NB4 (cell line): ENCODE data around the gene PLAGL1.
A peak's percentile ranks its signal among the peaks of the same experiment; 100 is the strongest.
"Not testable (repeated sequence)": the region's sequence is repeated elsewhere in the genome, so short reads cannot be mapped to it uniquely, and the experiment has no call there.

ENCODE experiments used
- DNase-seq: peaks from one replicate; pipeline ENCODE4 v3.0.0; 2010; ENCODE audit warnings: low read depth
- H3K4me3 ChIP-seq: one replicate; pipeline ENCODE4 v1.5.1; 2011; ENCODE audit warnings: mild to moderate bottlenecking, low read depth, low read length, moderate library complexity
- CTCF ChIP-seq: IDR thresholded peaks from one replicate; pipeline ENCODE4 v1.5.1; 2012; ENCODE audit warnings: low read depth, low read length
- MAX ChIP-seq: IDR thresholded peaks from 2 replicates; pipeline ENCODE4 v1.6.1; 2011; ENCODE audit warnings: low read depth, low read length
- MYC ChIP-seq: IDR thresholded peaks from 2 replicates; pipeline ENCODE4 v1.6.1; 2011; ENCODE audit warnings: low read depth, low read length
- POLR2A ChIP-seq: IDR thresholded peaks from 2 replicates; pipeline ENCODE4 v1.6.1; 2011; ENCODE audit warnings: mild to moderate bottlenecking; ENCODE audit not compliant: insufficient read length; ENCODE audit errors: extremely low read depth

PLAGL1 gene

DNA sequence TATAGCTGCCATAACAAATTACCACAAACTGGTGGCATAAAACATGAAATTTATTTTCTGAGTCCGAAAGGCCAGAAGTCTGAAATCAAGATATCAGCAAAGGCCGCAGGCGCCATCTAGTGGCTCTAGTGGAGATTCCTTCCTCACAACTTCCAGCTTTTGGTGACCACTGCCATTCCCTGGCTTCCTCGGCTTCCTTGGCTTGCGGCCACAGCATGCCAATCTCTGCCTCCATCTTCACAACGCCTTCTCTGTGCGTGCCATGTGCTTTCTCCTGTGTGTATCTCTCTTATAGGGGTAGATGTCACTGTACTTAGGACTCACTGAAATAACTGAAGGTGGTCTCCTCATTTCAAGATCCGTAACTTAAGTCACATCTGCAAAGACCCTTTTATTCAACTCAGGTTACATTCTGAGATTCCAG, 5.4 kb upstream of the PLAGL1 start:
- no peak overlapping the region for H3K4me3 ChIP-seq
- TF ChIP-seq MYC (no peak), CTCF (peak; percentile 87)
- peak; percentile 78 for DNase-seq

DNA sequence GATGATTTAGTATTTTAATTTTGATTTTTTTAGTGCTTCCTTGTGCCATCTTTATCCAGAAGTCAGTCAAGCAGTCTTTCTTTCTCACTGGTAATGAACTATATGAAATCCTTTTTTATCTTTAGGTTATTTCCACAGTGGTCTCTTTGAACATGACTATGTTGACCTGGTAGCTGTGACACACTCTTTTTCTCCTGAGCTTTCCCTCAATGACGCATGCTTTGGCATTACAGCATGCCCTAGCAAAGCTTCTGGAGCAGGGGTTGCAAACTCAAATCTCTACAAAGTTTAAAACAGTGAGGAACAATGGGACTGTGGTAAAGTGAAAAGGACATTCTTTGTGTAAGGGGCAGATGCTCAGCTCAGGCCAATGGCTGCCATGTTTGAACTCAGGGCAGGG, 4.5 kb upstream of the PLAGL1 start:
- TF ChIP-seq MAX: no peak
- no peak for TF ChIP-seq MYC
- no peak for TF ChIP-seq POLR2A
- no peak for TF ChIP-seq CTCF
- DNase-seq: no peak
- H3K4me3 ChIP-seq: no peak overlapping the region

- DNase-seq, H3K4me3 ChIP-seq: not testable (repeated sequence)
Measured at GRCh38 chr6:144009628-144010027, 1.6 kb upstream of the PLAGL1 start.

GRCh38 chr6:144008846-144009245, 787 bp upstream of the PLAGL1 start:
- H3K4me3 ChIP-seq: no peak overlapping the region
- DNase-seq: no peak
- TF ChIP-seq MAX (no peak), CTCF (no peak), MYC (no peak), POLR2A (no peak)

- peak overlapping the region; percentile 67 for H3K4me3 ChIP-seq
- TF ChIP-seq CTCF: no peak
- TF ChIP-seq MAX: no peak
- TF ChIP-seq POLR2A: no peak
- DNase-seq: no peak
Measured at GRCh38 chr6:144007478-144008119, 460 bp downstream of the PLAGL1 start.

- TF ChIP-seq MAX (no peak), CTCF (no peak), POLR2A (no peak), MYC (no peak)
- peak; percentile 24 for DNase-seq
- H3K4me3 ChIP-seq: peak overlapping the region; percentile 67
Measured at GRCh38 chr6:144006736-144007477, 1.2 kb downstream of the PLAGL1 start.
